OCI-LY1 (cell line): Measurements from ENCODE around the gene FAHD1.

Experiments
- H2AFZ ChIP-seq: fragments of 200-600 bp; sonication (generic), shearing (Covaris generic); 2 replicates; pipeline ENCODE4 v1.6.0; 2014; ENCODE audit warnings: antibody characterized with exemption, mild to moderate bottlenecking, low read length
- H3F3A ChIP-seq: fragments of 200-600 bp; sonication (generic), shearing (Covaris generic); 2 replicates; pipeline ENCODE4 v1.6.0; 2014; ENCODE audit warnings: mild to moderate bottlenecking, antibody characterized with exemption, low read length, moderate library complexity; ENCODE audit not compliant: insufficient read depth
- H3K27ac ChIP-seq: fragments of 200-600 bp; sonication (generic); 2 replicates; pipeline ENCODE4 v1.5.1; 2014; ENCODE audit warnings: low read length, mixed run types, mild to moderate bottlenecking, low read depth; ENCODE audit not compliant: poor library complexity, severe bottlenecking
- H3K27me3 ChIP-seq: fragments of 200-600 bp; sonication (generic); 2 replicates; pipeline ENCODE4 v1.6.0; 2014; ENCODE audit warnings: antibody characterized with exemption, mild to moderate bottlenecking, low read length, moderate library complexity; ENCODE audit not compliant: insufficient read depth
- H3K36me3 ChIP-seq: fragments of 200-600 bp; sonication (generic); 2 replicates; pipeline ENCODE4 v1.6.1; 2014; ENCODE audit warnings: mild to moderate bottlenecking, antibody characterized with exemption, low read length, moderate library complexity, mixed read lengths; ENCODE audit not compliant: insufficient read depth
- H3K4me1 ChIP-seq: fragments of 200-600 bp; sonication (generic); 2 replicates; pipeline ENCODE4 v1.5.1; 2014; ENCODE audit warnings: mild to moderate bottlenecking, low read length, moderate library complexity; ENCODE audit not compliant: insufficient read depth, severe bottlenecking
- H3K4me2 ChIP-seq: fragments of 200-600 bp; sonication (generic), shearing (Covaris generic); 2 replicates; pipeline ENCODE4 v1.6.1; 2014; ENCODE audit warnings: low read length
- H3K4me3 ChIP-seq: fragments of 200-600 bp; sonication (generic); 2 replicates; pipeline ENCODE4 v1.5.1; 2014; ENCODE audit warnings: low read length, low read depth, mild to moderate bottlenecking, mixed read lengths; ENCODE audit not compliant: poor library complexity, severe bottlenecking
- H3K79me2 ChIP-seq: fragments of 200-600 bp; shearing (Covaris generic); 2 replicates; pipeline ENCODE4 v1.6.1; 2016; ENCODE audit warnings: mixed run types, low read length, mixed read lengths; ENCODE audit not compliant: insufficient read depth
- H3K9ac ChIP-seq: fragments of 200-600 bp; sonication (generic), shearing (Covaris generic); 2 replicates; pipeline ENCODE4 v1.6.1; 2014; ENCODE audit warnings: mild to moderate bottlenecking, low read length, mixed read lengths
- H3K9me2 ChIP-seq: fragments of 200-600 bp; sonication (generic), shearing (Covaris generic); 2 replicates; pipeline ENCODE4 v1.6.1; 2014; ENCODE audit warnings: low read depth, mild to moderate bottlenecking, low read length, mixed read lengths
- H3K9me3 ChIP-seq: fragments of 200-600 bp; shearing (Covaris generic); 2 replicates; pipeline ENCODE4 v1.6.1; 2014; ENCODE audit warnings: low read length, mixed read lengths
- H4K20me1 ChIP-seq: fragments of 200-600 bp; sonication (generic), shearing (Covaris generic); 2 replicates; pipeline ENCODE4 v1.6.0; 2016; ENCODE audit warnings: mild to moderate bottlenecking, low read length; ENCODE audit not compliant: insufficient read depth
- CTCF ChIP-seq: fragments of 200-600 bp; sonication (generic), shearing (Covaris generic); IDR thresholded peaks from 2 replicates; pipeline ENCODE4 v1.5.1; 2017; ENCODE audit warnings: mild to moderate bottlenecking, antibody characterized with exemption, low read length, moderate library complexity, mixed read lengths
- EZH2 ChIP-seq: fragments of 200-600 bp; sonication (generic), shearing (Covaris generic); IDR thresholded peaks from 2 replicates; pipeline ENCODE4 v1.8.0; 2017; ENCODE audit warnings: borderline replicate concordance, mixed run types, mild to moderate bottlenecking, antibody characterized with exemption, low read length, moderate library complexity, mixed read lengths

FAHD1 gene

DNA sequence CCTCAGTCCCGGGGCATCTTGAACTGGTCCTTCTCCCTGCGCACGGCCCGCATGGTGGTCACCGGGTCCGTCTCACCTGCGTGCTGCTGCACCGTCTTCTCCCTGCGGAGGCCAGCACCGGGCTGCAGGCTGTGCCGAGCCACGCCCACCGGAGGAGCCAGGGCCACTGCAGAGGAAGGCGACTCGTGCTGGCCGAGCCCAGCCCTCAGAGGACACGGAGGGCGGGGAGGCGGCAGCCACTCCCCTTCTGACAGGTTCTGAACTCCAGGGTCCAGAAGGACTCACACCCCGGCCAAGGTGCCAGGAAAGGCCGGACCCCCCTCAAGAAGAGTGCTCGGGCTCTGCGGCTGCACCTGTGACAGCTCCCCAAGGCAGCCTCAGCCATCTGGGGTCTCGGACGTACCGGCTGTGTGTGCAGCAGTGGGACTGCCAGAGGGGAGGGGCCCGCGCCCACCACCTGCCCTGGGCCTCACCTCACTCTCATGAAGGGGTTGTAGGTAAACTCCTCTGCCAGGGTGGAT is 17.7 kb upstream of the FAHD1 start:
- Histone ChIP-seq H3K4me3 (no peak overlapping the region), H3F3A (no peaks in the 10 kb centered on the region), H3K27me3 (no peaks in the 10 kb centered on the region), H4K20me1 (no peaks in the 10 kb centered on the region), H3K27ac (no peak overlapping the region), H2AFZ (no peak overlapping the region), H3K4me1 (no peaks in the 10 kb centered on the region), H3K4me2 (no peak overlapping the region), H3K79me2 (no peaks in the 10 kb centered on the region), H3K9me2 (no peaks in the 10 kb centered on the region), H3K9ac (no peak overlapping the region), H3K36me3 (peaks cover 8% of the 10 kb centered on the region; the same call in 1 of the 2 replicates), H3K9me3 (no peaks in the 10 kb centered on the region)
- TF ChIP-seq EZH2 (no peak), CTCF (no peak)

GRCh38 chr16:1810106-1810505 is 16.9 kb upstream of the FAHD1 start:
- TF ChIP-seq CTCF (no peak), EZH2 (no peak)
- no peaks in the 10 kb centered on the region for H3F3A ChIP-seq
- no peak overlapping the region for H3K27ac ChIP-seq
- H2AFZ ChIP-seq: no peak overlapping the region
- no peak overlapping the region for H3K4me2 ChIP-seq
- no peak overlapping the region for H3K9ac ChIP-seq
- H3K79me2 ChIP-seq: no peaks in the 10 kb centered on the region
- H4K20me1 ChIP-seq: no peaks in the 10 kb centered on the region
- peaks cover 6% of the 10 kb centered on the region; the same call in 1 of the 2 replicates for H3K36me3 ChIP-seq
- H3K9me2 ChIP-seq: no peaks in the 10 kb centered on the region
- H3K27me3 ChIP-seq: no peaks in the 10 kb centered on the region
- H3K4me3 ChIP-seq: no peak overlapping the region
- H3K9me3 ChIP-seq: no peaks in the 10 kb centered on the region
- no peaks in the 10 kb centered on the region for H3K4me1 ChIP-seq

DNA sequence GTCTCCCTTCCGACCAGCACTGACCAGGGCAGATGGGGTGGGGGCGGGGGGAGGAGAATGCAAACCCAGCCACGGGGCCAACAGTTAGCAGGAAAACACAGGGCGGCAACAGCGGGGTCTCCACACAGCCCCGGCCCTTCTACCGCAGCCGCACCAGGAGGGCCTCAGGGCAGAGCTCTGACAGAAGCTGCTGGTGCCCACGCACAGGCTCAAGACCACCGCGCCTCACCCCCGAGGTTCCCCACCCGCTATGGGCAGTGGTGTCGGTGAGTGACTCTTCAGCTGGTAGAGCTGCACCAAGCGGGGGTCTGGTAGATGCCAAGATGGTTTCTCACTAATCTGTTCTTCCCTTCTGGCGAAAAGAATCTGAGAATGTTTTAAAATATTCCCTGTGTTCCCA is 16.5 kb upstream of the FAHD1 start:
- Histone ChIP-seq H3K9me3 (no peaks in the 10 kb centered on the region), H3K4me3 (no peak overlapping the region), H3K4me1 (no peaks in the 10 kb centered on the region), H3K27me3 (no peaks in the 10 kb centered on the region), H3K9me2 (no peaks in the 10 kb centered on the region), H4K20me1 (no peaks in the 10 kb centered on the region), H3K36me3 (peaks cover 3% of the 10 kb centered on the region; the same call in 1 of the 2 replicates), H3K79me2 (no peaks in the 10 kb centered on the region), H2AFZ (no peak overlapping the region), H3F3A (no peaks in the 10 kb centered on the region), H3K4me2 (no peak overlapping the region), H3K9ac (no peak overlapping the region), H3K27ac (no peak overlapping the region)
- no peak for TF ChIP-seq EZH2
- TF ChIP-seq CTCF: no peak
